SK-MEL-5 (cell line): ENCODE measurements around the gene SPTLC1. TPM values are rescaled to one million over a fixed set of nuclear protein-coding genes. Genes with fewer than 3 reads are reported as not detected.
"Not testable (repeated sequence)": the region's sequence is repeated elsewhere in the genome, so short reads cannot be mapped to it uniquely, and the experiment has no call there.

ENCODE experiments used
- DNase-seq: peaks from one replicate; pipeline ENCODE4 v3.0.0-alpha.2; 2016; ENCODE audit warnings: low read depth, low spot score
- in situ Hi-C: cut with HindIII; loops from 2 replicates; pipeline ENCODE4 v1.10.0; 2016; ENCODE audit warnings: low sequenced_read_pairs, high pct_unique_total_duplicates, low pct_unique_long_range_greater_than_20kb
- small RNA-seq, 2 experiments: library from RNA; depleted of rRNA; stranded (forward); fragments of <200 nt; gene quantifications; one replicate each; pipeline ENCODE3, GENCODE V24; 2014
- total RNA-seq: library from RNA; depleted of rRNA; stranded (reverse); fragments of >200 nt; shearing (Covaris generic); gene quantifications from 2 replicates; pipeline ENCODE4 v1.2.3, GENCODE V29; 2014; rRNA removed

The SPTLC1 gene
- total RNA-seq, 1 experiment from 2014 or later = 112 TPM

- in situ Hi-C loops = no loop called here
- DNase-seq = no peak
Observed at GRCh38 chr9:92010705-92011536, 104.3 kb downstream of the SPTLC1 start.

GRCh38 chr9:92010253-92010652 lies 105.0 kb downstream of the SPTLC1 start:
- DNase-seq, in situ Hi-C loops: not testable (repeated sequence)

GRCh38 chr9:92008041-92008440 lies 107.2 kb downstream of the SPTLC1 start:
- no peak for DNase-seq
- in situ Hi-C loops = no loop called here

GRCh38 chr9:92004045-92004392 lies 111.2 kb downstream of the SPTLC1 start:
- no peak for DNase-seq

GRCh38 chr9:92003308-92004044 lies 111.7 kb downstream of the SPTLC1 start:
- DNase-seq = no peak
- in situ Hi-C loops = no loop called here

More at GRCh38 chr9:92004045-92004392, 111.2 kb downstream of the SPTLC1 start:
- in situ Hi-C loops = no loop called here

GRCh38 chr9:92001948-92002347 lies 113.3 kb downstream of the SPTLC1 start:
- DNase-seq, in situ Hi-C loops: not testable (repeated sequence)

GRCh38 chr9:92001244-92001643 lies 114.0 kb downstream of the SPTLC1 start:
- no peak for DNase-seq
- in situ Hi-C loops = no loop called here

- no peak for DNase-seq
- in situ Hi-C loops = no loop called here
Observed at GRCh38 chr9:91995000-91995655, 120.1 kb downstream of the SPTLC1 start.

GRCh38 chr9:91994422-91994821 lies 120.8 kb downstream of the SPTLC1 start:
- in situ Hi-C loops = no loop called here
- no peak for DNase-seq

- DNase-seq = peak; percentile 34
- in situ Hi-C loops = no loop called here
Observed at GRCh38 chr9:91992461-91993041, 122.7 kb downstream of the SPTLC1 start.

- DNase-seq = no peak
- in situ Hi-C loops = no loop called here
Observed at GRCh38 chr9:91991721-91992341, 123.4 kb downstream of the SPTLC1 start.

- in situ Hi-C loops = no loop called here
- no peak for DNase-seq
Observed at GRCh38 chr9:91986248-91986647, 129.0 kb downstream of the SPTLC1 start.

GRCh38 chr9:91985692-91986091 lies 129.5 kb downstream of the SPTLC1 start:
- in situ Hi-C loops = no loop called here
- no peak for DNase-seq

Small RNA genes lying within 50 kb of the gene (small RNA-seq; reads per million reads assigned to genes)
- gene MTATP6P29 (0 reads per million in 2 experiments), gene MTND4LP7 (0 to 0.05 reads per million in 2 experiments)

Other genes with a start within 250 kb of the SPTLC1 start
- 0.11 and 0.27 TPM in 2 replicates for gene ROR2, start 165.2 kb downstream of the SPTLC1 start, total RNA-seq
- 408 and 438 TPM in 2 replicates for gene IARS1, start 178.3 kb upstream of the SPTLC1 start, total RNA-seq
- 32.9 and 37.9 TPM in 2 replicates for gene NOL8, start 209.9 kb upstream of the SPTLC1 start, total RNA-seq
- 6.3 and 10.6 TPM in 2 replicates for gene CENPP, start 210.5 kb upstream of the SPTLC1 start, total RNA-seq